ENCODE measurements around the gene RGS11. TPM values are rescaled to one million over a fixed set of nuclear protein-coding genes. Genes with fewer than 3 reads are reported as not detected.

Gene RGS11
- total RNA-seq, 1 experiment from 2014 or later, result 10.2 TPM

DNA sequence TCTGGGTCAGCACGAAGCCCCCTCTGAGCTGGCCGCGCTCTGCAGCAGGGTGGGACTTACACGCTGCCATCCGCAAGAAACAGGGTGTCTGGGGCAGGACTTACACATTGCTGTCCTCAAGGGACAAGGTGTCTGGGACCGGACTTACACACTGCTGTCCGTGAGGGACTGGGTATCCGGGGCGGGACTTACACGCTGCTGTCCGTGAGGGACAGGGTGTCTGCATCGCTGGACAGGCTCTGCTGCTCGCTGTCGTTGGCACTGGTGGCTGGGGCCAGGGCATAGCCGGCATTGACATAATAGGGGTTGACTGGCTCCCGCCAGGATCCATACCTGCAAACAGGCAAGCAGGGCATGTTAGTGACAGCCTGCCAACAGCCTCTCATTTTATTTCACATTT, 38.6 kb upstream of the RGS11 start:
- no peaks in the 10 kb centered on the region for H3K4me1 ChIP-seq (ENCODE audit: control insufficient read depth, insufficient read depth, low read length)
- no peaks in the 10 kb centered on the region for H3K9me3 ChIP-seq (ENCODE audit: control insufficient read depth, insufficient read depth, low read depth, low read length)
- H3K4me3 ChIP-seq (ENCODE audit: low read depth in 2 of 2, low read length in 2 of 2), result no peak overlapping the region
- no peak for TF ChIP-seq POLR2AphosphoS5 (IDR thresholded peaks at IDR 0.05; ENCODE audit: low read depth, low read length)
- TF ChIP-seq, protein P1, sequence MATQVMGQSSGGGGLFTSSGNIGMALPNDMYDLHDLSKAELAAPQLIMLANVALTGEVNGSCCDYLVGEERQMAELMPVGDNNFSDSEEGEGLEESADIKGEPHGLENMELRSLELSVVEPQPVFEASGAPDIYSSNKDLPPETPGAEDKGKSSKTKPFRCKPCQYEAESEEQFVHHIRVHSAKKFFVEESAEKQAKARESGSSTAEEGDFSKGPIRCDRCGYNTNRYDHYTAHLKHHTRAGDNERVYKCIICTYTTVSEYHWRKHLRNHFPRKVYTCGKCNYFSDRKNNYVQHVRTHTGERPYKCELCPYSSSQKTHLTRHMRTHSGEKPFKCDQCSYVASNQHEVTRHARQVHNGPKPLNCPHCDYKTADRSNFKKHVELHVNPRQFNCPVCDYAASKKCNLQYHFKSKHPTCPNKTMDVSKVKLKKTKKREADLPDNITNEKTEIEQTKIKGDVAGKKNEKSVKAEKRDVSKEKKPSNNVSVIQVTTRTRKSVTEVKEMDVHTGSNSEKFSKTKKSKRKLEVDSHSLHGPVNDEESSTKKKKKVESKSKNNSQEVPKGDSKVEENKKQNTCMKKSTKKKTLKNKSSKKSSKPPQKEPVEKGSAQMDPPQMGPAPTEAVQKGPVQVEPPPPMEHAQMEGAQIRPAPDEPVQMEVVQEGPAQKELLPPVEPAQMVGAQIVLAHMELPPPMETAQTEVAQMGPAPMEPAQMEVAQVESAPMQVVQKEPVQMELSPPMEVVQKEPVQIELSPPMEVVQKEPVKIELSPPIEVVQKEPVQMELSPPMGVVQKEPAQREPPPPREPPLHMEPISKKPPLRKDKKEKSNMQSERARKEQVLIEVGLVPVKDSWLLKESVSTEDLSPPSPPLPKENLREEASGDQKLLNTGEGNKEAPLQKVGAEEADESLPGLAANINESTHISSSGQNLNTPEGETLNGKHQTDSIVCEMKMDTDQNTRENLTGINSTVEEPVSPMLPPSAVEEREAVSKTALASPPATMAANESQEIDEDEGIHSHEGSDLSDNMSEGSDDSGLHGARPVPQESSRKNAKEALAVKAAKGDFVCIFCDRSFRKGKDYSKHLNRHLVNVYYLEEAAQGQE (IDR thresholded peaks at IDR 0.05; ENCODE audit: insufficient read depth in 1 of 2, low read depth in 2 of 2, low read length in 1 of 2), result no peak
- TF ChIP-seq TCF7L2 (IDR thresholded peaks at IDR 0.05; ENCODE audit: low read depth, low read length), result no peak
- no peak for TF ChIP-seq SIN3A (IDR thresholded peaks at IDR 0.05; ENCODE audit: borderline replicate concordance, insufficient read depth, low read depth, low read length)
- TF ChIP-seq, protein P2, sequence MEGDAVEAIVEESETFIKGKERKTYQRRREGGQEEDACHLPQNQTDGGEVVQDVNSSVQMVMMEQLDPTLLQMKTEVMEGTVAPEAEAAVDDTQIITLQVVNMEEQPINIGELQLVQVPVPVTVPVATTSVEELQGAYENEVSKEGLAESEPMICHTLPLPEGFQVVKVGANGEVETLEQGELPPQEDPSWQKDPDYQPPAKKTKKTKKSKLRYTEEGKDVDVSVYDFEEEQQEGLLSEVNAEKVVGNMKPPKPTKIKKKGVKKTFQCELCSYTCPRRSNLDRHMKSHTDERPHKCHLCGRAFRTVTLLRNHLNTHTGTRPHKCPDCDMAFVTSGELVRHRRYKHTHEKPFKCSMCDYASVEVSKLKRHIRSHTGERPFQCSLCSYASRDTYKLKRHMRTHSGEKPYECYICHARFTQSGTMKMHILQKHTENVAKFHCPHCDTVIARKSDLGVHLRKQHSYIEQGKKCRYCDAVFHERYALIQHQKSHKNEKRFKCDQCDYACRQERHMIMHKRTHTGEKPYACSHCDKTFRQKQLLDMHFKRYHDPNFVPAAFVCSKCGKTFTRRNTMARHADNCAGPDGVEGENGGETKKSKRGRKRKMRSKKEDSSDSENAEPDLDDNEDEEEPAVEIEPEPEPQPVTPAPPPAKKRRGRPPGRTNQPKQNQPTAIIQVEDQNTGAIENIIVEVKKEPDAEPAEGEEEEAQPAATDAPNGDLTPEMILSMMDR (IDR thresholded peaks at IDR 0.05), result no peak
- BruUV-seq (replicated peaks), result no TSS peak
- intact Hi-C loops (cut with micrococcal nuclease; ENCODE audit: unreplicated experiment), result no loop called here
- ATAC-seq (no peak), DNase-seq (ENCODE audit: low read depth, low spot score) (no peak)
- ChIA-PET CTCF (no interaction called here), POLR2A (interaction anchor here (0.5 to 0.6 kb wide), 2 partner anchors 79 to 106 kb away, joined by 3 to 10 read pairs; no protein-coding TSS in a partner anchor)
- no peaks in the 10 kb centered on the region; the same call in 1 of the 2 replicates for H3K36me3 ChIP-seq (ENCODE audit: control insufficient read depth, insufficient read depth, low read length)
- in situ Hi-C loops (cut with HindIII; ENCODE audit: low pct_unique_long_range_greater_than_20kb, low sequenced_read_pairs), result no loop called here
- no peaks in the 10 kb centered on the region for H3K27me3 ChIP-seq (ENCODE audit: control insufficient read depth, insufficient read depth, low read length)
- H3K27ac ChIP-seq (ENCODE audit: low read length), result no peak overlapping the region

DNA sequence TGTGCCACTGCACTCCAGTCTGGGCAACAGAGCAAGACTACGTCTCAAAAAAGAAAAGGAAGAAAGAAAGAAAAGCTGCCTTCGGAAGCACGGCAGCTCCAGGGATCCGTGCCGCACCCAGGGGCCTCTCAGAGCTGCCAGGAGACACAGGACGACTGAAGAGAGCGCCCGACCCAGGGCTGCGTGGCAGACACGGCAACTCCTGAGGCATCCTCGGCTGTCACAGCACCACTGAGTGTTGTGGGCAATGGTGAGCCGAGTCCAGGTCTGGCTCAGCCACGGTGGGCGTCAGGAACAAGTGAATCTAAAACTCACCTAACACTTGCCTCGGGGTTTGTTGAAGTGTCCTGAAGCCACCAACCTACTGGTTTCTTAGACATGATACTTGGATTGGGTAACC, 36.0 kb upstream of the RGS11 start:
- no peaks in the 10 kb centered on the region for H3K4me1 ChIP-seq (ENCODE audit: control insufficient read depth, insufficient read depth, low read length)
- BruUV-seq (replicated peaks), result no TSS peak
- intact Hi-C loops (cut with micrococcal nuclease; ENCODE audit: unreplicated experiment) (no loop called here), in situ Hi-C loops (cut with HindIII; ENCODE audit: low pct_unique_long_range_greater_than_20kb, low sequenced_read_pairs) (no loop called here)
- no peaks in the 10 kb centered on the region; the same call in 1 of the 2 replicates for H3K36me3 ChIP-seq (ENCODE audit: control insufficient read depth, insufficient read depth, low read length)
- DNase-seq (ENCODE audit: low read depth, low spot score) (no peak), ATAC-seq (no peak)
- no peaks in the 10 kb centered on the region for H3K9me3 ChIP-seq (ENCODE audit: control insufficient read depth, insufficient read depth, low read depth, low read length)
- H3K4me3 ChIP-seq (ENCODE audit: low read depth in 2 of 2, low read length in 2 of 2), result no peak overlapping the region
- CTCF ChIA-PET, result no interaction called here
- TF ChIP-seq, protein P1 (IDR thresholded peaks at IDR 0.05; ENCODE audit: insufficient read depth in 1 of 2, low read depth in 2 of 2, low read length in 1 of 2), result no peak
- TF ChIP-seq, protein P2 (IDR thresholded peaks at IDR 0.05), result no peak
- TF ChIP-seq SIN3A (IDR thresholded peaks at IDR 0.05; ENCODE audit: borderline replicate concordance, insufficient read depth, low read depth, low read length), result no peak
- no peak for TF ChIP-seq TCF7L2 (IDR thresholded peaks at IDR 0.05; ENCODE audit: low read depth, low read length)
- TF ChIP-seq POLR2AphosphoS5 (IDR thresholded peaks at IDR 0.05; ENCODE audit: low read depth, low read length), result no peak
- H3K27me3 ChIP-seq (ENCODE audit: control insufficient read depth, insufficient read depth, low read length), result no peaks in the 10 kb centered on the region
- POLR2A ChIA-PET, result no interaction called here
- no peak overlapping the region for H3K27ac ChIP-seq (ENCODE audit: low read length)

All from Panc1 (cell line).